ENCODE results near the gene LYPLAL1.

LYPLAL1 gene

GRCh38 chr1:219149009-219149577 is 24.6 kb upstream of the LYPLAL1 start:
- H4K91ac ChIP-seq (ENCODE audit: low read depth, low read length): no peak overlapping the region
- no peak overlapping the region for H3K27ac ChIP-seq (ENCODE audit: low read depth, low read length)
- no peaks in the 10 kb centered on the region for H3K79me2 ChIP-seq (ENCODE audit: control insufficient read depth, insufficient read depth, low read length, poor library complexity)
- H3K79me1 ChIP-seq (ENCODE audit: low read length): no peaks in the 10 kb centered on the region
- no peaks in the 10 kb centered on the region for H3K27me3 ChIP-seq (ENCODE audit: insufficient read depth, low read length)
- H3K18ac ChIP-seq (ENCODE audit: low read length): no peak overlapping the region
- no peak overlapping the region for H4K12ac ChIP-seq (ENCODE audit: low read depth, low read length)
- no peaks in the 10 kb centered on the region for H3K36me3 ChIP-seq (ENCODE audit: control insufficient read depth in 1 of 2, insufficient read depth in 2 of 2, low read length in 2 of 2)
- no peak overlapping the region for H2BK12ac ChIP-seq (ENCODE audit: low read length)
- no peak overlapping the region for H2AFZ ChIP-seq (ENCODE audit: insufficient read depth, low read length, poor library complexity)
- no peak overlapping the region for H3K23ac ChIP-seq (ENCODE audit: low read length)
- no peak overlapping the region for H3K4ac ChIP-seq (ENCODE audit: low read depth, low read length)
- H4K8ac ChIP-seq (ENCODE audit: low read depth, low read length): no peak overlapping the region
- no peak overlapping the region for H3K4me3 ChIP-seq (ENCODE audit: low read depth, low read length)
- no peak overlapping the region for H2BK5ac ChIP-seq (ENCODE audit: low read depth, low read length, poor library complexity)
- H2AK5ac ChIP-seq (ENCODE audit: low read length): no peak overlapping the region
- DNase-seq: no peak
- no peak overlapping the region for H3K4me2 ChIP-seq (ENCODE audit: low read length)
- H3K4me1 ChIP-seq (ENCODE audit: control insufficient read depth in 1 of 2, insufficient read depth in 2 of 2, low read length in 2 of 2): no peaks in the 10 kb centered on the region
- H3K14ac ChIP-seq (ENCODE audit: low read length): no peak overlapping the region
- H3K9ac ChIP-seq (ENCODE audit: low read length): no peak overlapping the region
- H2BK120ac ChIP-seq (ENCODE audit: insufficient read depth, low read length, poor library complexity): no peak overlapping the region
- H3K9me3 ChIP-seq (ENCODE audit: insufficient read depth, low read depth, low read length): no peaks in the 10 kb centered on the region

GRCh38 chr1:219149953-219150352 is 23.7 kb upstream of the LYPLAL1 start:
- H3K4me1 ChIP-seq (ENCODE audit: control insufficient read depth in 1 of 2, insufficient read depth in 2 of 2, low read length in 2 of 2): no peaks in the 10 kb centered on the region
- no peak overlapping the region for H3K4ac ChIP-seq (ENCODE audit: low read depth, low read length)
- H3K9me3 ChIP-seq (ENCODE audit: insufficient read depth, low read depth, low read length): no peaks in the 10 kb centered on the region
- no peak overlapping the region for H3K4me3 ChIP-seq (ENCODE audit: low read depth, low read length)
- H4K12ac ChIP-seq (ENCODE audit: low read depth, low read length): no peak overlapping the region
- H3K27ac ChIP-seq (ENCODE audit: low read depth, low read length): no peak overlapping the region
- no peak overlapping the region for H2BK120ac ChIP-seq (ENCODE audit: insufficient read depth, low read length, poor library complexity)
- no peak overlapping the region for H3K4me2 ChIP-seq (ENCODE audit: low read length)
- peak in 1 of 2 donors; percentile 15 for DNase-seq
- no peaks in the 10 kb centered on the region for H3K36me3 ChIP-seq (ENCODE audit: control insufficient read depth in 1 of 2, insufficient read depth in 2 of 2, low read length in 2 of 2)
- H3K9ac ChIP-seq (ENCODE audit: low read length): no peak overlapping the region
- no peak overlapping the region for H3K14ac ChIP-seq (ENCODE audit: low read length)
- H3K79me1 ChIP-seq (ENCODE audit: low read length): no peaks in the 10 kb centered on the region
- H3K18ac ChIP-seq (ENCODE audit: low read length): no peak overlapping the region
- H2AK5ac ChIP-seq (ENCODE audit: low read length): no peak overlapping the region
- H4K91ac ChIP-seq (ENCODE audit: low read depth, low read length): no peak overlapping the region
- H2BK12ac ChIP-seq (ENCODE audit: low read length): no peak overlapping the region
- H3K27me3 ChIP-seq (ENCODE audit: insufficient read depth, low read length): no peaks in the 10 kb centered on the region
- no CpG with 5 or more reads among the region's 3 CpGs for WGBS (ENCODE audit: extremely low coverage, insufficient coverage, insufficient read length)
- no peak overlapping the region for H3K23ac ChIP-seq (ENCODE audit: low read length)
- no peak overlapping the region for H4K8ac ChIP-seq (ENCODE audit: low read depth, low read length)
- no peak overlapping the region for H2AFZ ChIP-seq (ENCODE audit: insufficient read depth, low read length, poor library complexity)
- no peaks in the 10 kb centered on the region for H3K79me2 ChIP-seq (ENCODE audit: control insufficient read depth, insufficient read depth, low read length, poor library complexity)
- no peak overlapping the region for H2BK5ac ChIP-seq (ENCODE audit: low read depth, low read length, poor library complexity)

- Histone ChIP-seq H2BK120ac (ENCODE audit: insufficient read depth, low read length, poor library complexity) (no peak overlapping the region), H3K27me3 (ENCODE audit: insufficient read depth, low read length) (no peaks in the 10 kb centered on the region), H3K18ac (ENCODE audit: low read length) (no peak overlapping the region), H3K4me2 (ENCODE audit: low read length) (no peak overlapping the region), H3K79me1 (ENCODE audit: low read length) (no peaks in the 10 kb centered on the region), H4K12ac (ENCODE audit: low read depth, low read length) (no peak overlapping the region), H3K4me3 (ENCODE audit: low read depth, low read length) (no peak overlapping the region), H3K14ac (ENCODE audit: low read length) (no peak overlapping the region), H2BK5ac (ENCODE audit: low read depth, low read length, poor library complexity) (no peak overlapping the region), H3K79me2 (ENCODE audit: control insufficient read depth, insufficient read depth, low read length, poor library complexity) (no peaks in the 10 kb centered on the region), H2BK12ac (ENCODE audit: low read length) (no peak overlapping the region), H2AFZ (ENCODE audit: insufficient read depth, low read length, poor library complexity) (no peak overlapping the region), H3K27ac (ENCODE audit: low read depth, low read length) (no peak overlapping the region), H4K91ac (ENCODE audit: low read depth, low read length) (no peak overlapping the region), H3K9me3 (ENCODE audit: insufficient read depth, low read depth, low read length) (no peaks in the 10 kb centered on the region), H2AK5ac (ENCODE audit: low read length) (no peak overlapping the region), H3K36me3 (ENCODE audit: control insufficient read depth in 1 of 2, insufficient read depth in 2 of 2, low read length in 2 of 2) (no peaks in the 10 kb centered on the region), H4K8ac (ENCODE audit: low read depth, low read length) (no peak overlapping the region), H3K4me1 (ENCODE audit: control insufficient read depth in 1 of 2, insufficient read depth in 2 of 2, low read length in 2 of 2) (no peaks in the 10 kb centered on the region), H3K9ac (ENCODE audit: low read length) (no peak overlapping the region), H3K4ac (ENCODE audit: low read depth, low read length) (no peak overlapping the region), H3K23ac (ENCODE audit: low read length) (no peak overlapping the region)
- DNase-seq: no peak
- WGBS (ENCODE audit: extremely low coverage, insufficient coverage, insufficient read length): no CpG with 5 or more reads among the region's 3 CpGs
Observed at GRCh38 chr1:219150913-219151312, 22.8 kb upstream of the LYPLAL1 start.

- no peaks in the 10 kb centered on the region for H3K36me3 ChIP-seq (ENCODE audit: control insufficient read depth in 1 of 2, insufficient read depth in 2 of 2, low read length in 2 of 2)
- no CpG with 5 or more reads among the region's 3 CpGs for WGBS (ENCODE audit: extremely low coverage, insufficient coverage, insufficient read length)
- H3K4ac ChIP-seq (ENCODE audit: low read depth, low read length): no peak overlapping the region
- H2BK120ac ChIP-seq (ENCODE audit: insufficient read depth, low read length, poor library complexity): no peak overlapping the region
- H3K18ac ChIP-seq (ENCODE audit: low read length): no peak overlapping the region
- H3K9ac ChIP-seq (ENCODE audit: low read length): no peak overlapping the region
- no peaks in the 10 kb centered on the region for H3K79me2 ChIP-seq (ENCODE audit: control insufficient read depth, insufficient read depth, low read length, poor library complexity)
- no peak overlapping the region for H3K23ac ChIP-seq (ENCODE audit: low read length)
- H3K27ac ChIP-seq (ENCODE audit: low read depth, low read length): no peak overlapping the region
- no peak overlapping the region for H4K8ac ChIP-seq (ENCODE audit: low read depth, low read length)
- H3K4me2 ChIP-seq (ENCODE audit: low read length): no peak overlapping the region
- H3K14ac ChIP-seq (ENCODE audit: low read length): no peak overlapping the region
- H4K91ac ChIP-seq (ENCODE audit: low read depth, low read length): no peak overlapping the region
- H3K9me3 ChIP-seq (ENCODE audit: insufficient read depth, low read depth, low read length): no peaks in the 10 kb centered on the region
- H4K12ac ChIP-seq (ENCODE audit: low read depth, low read length): no peak overlapping the region
- no peak overlapping the region for H2AK5ac ChIP-seq (ENCODE audit: low read length)
- H3K79me1 ChIP-seq (ENCODE audit: low read length): no peaks in the 10 kb centered on the region
- DNase-seq: no peak
- no peaks in the 10 kb centered on the region for H3K4me1 ChIP-seq (ENCODE audit: control insufficient read depth in 1 of 2, insufficient read depth in 2 of 2, low read length in 2 of 2)
- no peak overlapping the region for H3K4me3 ChIP-seq (ENCODE audit: low read depth, low read length)
- H2AFZ ChIP-seq (ENCODE audit: insufficient read depth, low read length, poor library complexity): no peak overlapping the region
- H3K27me3 ChIP-seq (ENCODE audit: insufficient read depth, low read length): no peaks in the 10 kb centered on the region
- no peak overlapping the region for H2BK5ac ChIP-seq (ENCODE audit: low read depth, low read length, poor library complexity)
- no peak overlapping the region for H2BK12ac ChIP-seq (ENCODE audit: low read length)
Observed at GRCh38 chr1:219151467-219151866, 22.2 kb upstream of the LYPLAL1 start.

Data from trophoblast cell (in vitro differentiated cells and primary cell).